Measurements from ENCODE around the gene FHIT.

FHIT gene

GRCh38 chr3:60136601-60137000, 1114.7 kb downstream of the FHIT start:
- DNase-seq: no peak

GRCh38 chr3:60135474-60135873, 1115.8 kb downstream of the FHIT start:
- DNase-seq: no peak

- no peak for DNase-seq
These were observed 1117.7 kb downstream of the FHIT start for GRCh38 chr3:60133269-60134162.

- DNase-seq: no peak
These were observed 1119.6 kb downstream of the FHIT start for GRCh38 chr3:60131618-60132017.

- DNase-seq: no peak
These were observed 1124.5 kb downstream of the FHIT start for GRCh38 chr3:60126511-60127304.

GRCh38 chr3:60125686-60126085, 1125.6 kb downstream of the FHIT start:
- DNase-seq: no peak

- no peak for DNase-seq
These were observed 1131.0 kb downstream of the FHIT start for GRCh38 chr3:60120245-60120644.

GRCh38 chr3:60114191-60114590, 1137.1 kb downstream of the FHIT start:
- DNase-seq: no peak

GRCh38 chr3:60107275-60107674, 1144.0 kb downstream of the FHIT start:
- DNase-seq: no peak

GRCh38 chr3:60102154-60102553, 1149.1 kb downstream of the FHIT start:
- DNase-seq: no peak

GRCh38 chr3:60101621-60102020, 1149.6 kb downstream of the FHIT start:
- no peak for DNase-seq

- no peak for DNase-seq
These were observed 1154.8 kb downstream of the FHIT start for GRCh38 chr3:60096403-60096802.

GRCh38 chr3:60095930-60096329, 1155.3 kb downstream of the FHIT start:
- no peak for DNase-seq

GRCh38 chr3:60095516-60095915, 1155.7 kb downstream of the FHIT start:
- no peak for DNase-seq

- no peak for DNase-seq
These were observed 1156.8 kb downstream of the FHIT start for GRCh38 chr3:60094392-60094947.

- DNase-seq: no peak
These were observed 1160.7 kb downstream of the FHIT start for GRCh38 chr3:60090548-60090947.

GRCh38 chr3:60086811-60087210, 1164.4 kb downstream of the FHIT start:
- no peak for DNase-seq

GRCh38 chr3:60085649-60086048, 1165.6 kb downstream of the FHIT start:
- no peak for DNase-seq

GRCh38 chr3:60081381-60082095, 1169.7 kb downstream of the FHIT start:
- DNase-seq: no peak

GRCh38 chr3:60080648-60081047, 1170.6 kb downstream of the FHIT start:
- no peak for DNase-seq

- DNase-seq: no peak
These were observed 1172.2 kb downstream of the FHIT start for GRCh38 chr3:60079076-60079475.

GRCh38 chr3:60076331-60076730, 1174.9 kb downstream of the FHIT start:
- DNase-seq: no peak

- no peak for DNase-seq
These were observed 1177.3 kb downstream of the FHIT start for GRCh38 chr3:60073942-60074341.
